Gastroesophageal sphincter (tissue), 4 donors: ENCODE results near the gene ASB13. TPM values are rescaled to one million over a fixed set of nuclear protein-coding genes. Genes with fewer than 3 reads are reported as not detected.

Experiments used
- ATAC-seq: fragments of 150-250 bp; one replicate; pipeline ENCODE4 v1.9.1; 2016; ENCODE audit warnings: mild to moderate bottlenecking, moderate library complexity
- H3K27ac ChIP-seq, 4 donors: fragments of 200-600 bp; sonication (generic) in 3 of 4; 1 replicate in 3 of 4; 2 replicates in 1 of 4; pipeline ENCODE4 v1.5.1; 2016 to 2019
- H3K27me3 ChIP-seq: fragments of 200-600 bp; sonication (generic); one replicate; pipeline ENCODE4 v1.5.1; 2019
- H3K36me3 ChIP-seq, 2 donors: fragments of 200-600 bp; sonication (generic); one replicate each; pipeline ENCODE4 v1.5.1; 2019; ENCODE audit warnings: control low read depth in 1 of 2
- H3K4me1 ChIP-seq, 3 donors: fragments of 200-600 bp; sonication (generic); 1 replicate in 2 of 3; 2 replicates in 1 of 3; pipeline ENCODE4 v1.5.1; 2016 to 2019; ENCODE audit warnings: control low read depth in 2 of 3
- H3K4me3 ChIP-seq, 2 donors: fragments of 200-600 bp; sonication (generic); one replicate each; pipeline ENCODE4 v1.5.1; 2019; ENCODE audit warnings: mild to moderate bottlenecking in 1 of 2, moderate library complexity in 1 of 2
- H3K9me3 ChIP-seq, 3 donors: fragments of 200-600 bp; sonication (generic); one replicate each; pipeline ENCODE4 v1.5.1; 2017 to 2019; ENCODE audit warnings: control low read depth in 2 of 3
- EP300 ChIP-seq: sonication (generic); formaldehyde crosslinking; IDR thresholded peaks from one replicate; pipeline ENCODE4 v1.6.1; 2017; ENCODE audit warnings: antibody characterized with exemption, mild to moderate bottlenecking
- POLR2A ChIP-seq, 2 donors: fragments of 450-650 bp; IDR thresholded peaks; one replicate each; pipeline ENCODE4 v1.6.1; 2017; ENCODE audit warnings: antibody characterized with exemption in 2 of 2, mild to moderate bottlenecking in 2 of 2, moderate library complexity in 1 of 2
- POLR2AphosphoS5 ChIP-seq: sonication (generic); formaldehyde crosslinking; IDR thresholded peaks from one replicate; pipeline ENCODE4 v1.6.1; 2017; ENCODE audit warnings: antibody characterized with exemption
- WGBS, 2 donors: methylation state at CpG; one replicate each; pipeline ENCODE4 v1.1.5; 2018; ENCODE audit warnings: low coverage in 1 of 2; 5-methylcytosine and 5-hydroxymethylcytosine counted together
- total RNA-seq, 4 donors: library from RNA; depleted of rRNA; stranded (reverse); fragments of >200 nt; gene quantifications; one replicate each; pipeline ENCODE4 v1.1.0, GENCODE V29; 2016
- TF ChIP-seq, protein P1 (sequence below), 4 experiments: fragments of 200-600 bp in 2 of 4; fragments of 450-650 bp in 2 of 4; sonication (generic) in 1 of 4; IDR thresholded peaks; one replicate each; pipeline ENCODE4 v1.5.1; 2017 to 2019; ENCODE audit warnings: antibody characterized with exemption in 4 of 4, mild to moderate bottlenecking in 2 of 4, moderate library complexity in 2 of 4

ASB13 gene
- total RNA-seq, 4 donors from 2014 or later, result 17.6 to 39.6 (median 19.0) TPM

- peaks cover 0 to 43% (median 3%) of the 10 kb centered on the region in 3 donors for H3K4me1 ChIP-seq
- ATAC-seq, result no peak
- no peaks in the 10 kb centered on the region for H3K9me3 ChIP-seq
- peaks cover 0 to 52% of the 10 kb centered on the region in 2 donors for H3K36me3 ChIP-seq
- TF ChIP-seq EP300 (no peak), POLR2AphosphoS5 (no peak), POLR2A (IDR thresholded peaks at IDR 0.05) (no peak)
- TF ChIP-seq, protein P1, sequence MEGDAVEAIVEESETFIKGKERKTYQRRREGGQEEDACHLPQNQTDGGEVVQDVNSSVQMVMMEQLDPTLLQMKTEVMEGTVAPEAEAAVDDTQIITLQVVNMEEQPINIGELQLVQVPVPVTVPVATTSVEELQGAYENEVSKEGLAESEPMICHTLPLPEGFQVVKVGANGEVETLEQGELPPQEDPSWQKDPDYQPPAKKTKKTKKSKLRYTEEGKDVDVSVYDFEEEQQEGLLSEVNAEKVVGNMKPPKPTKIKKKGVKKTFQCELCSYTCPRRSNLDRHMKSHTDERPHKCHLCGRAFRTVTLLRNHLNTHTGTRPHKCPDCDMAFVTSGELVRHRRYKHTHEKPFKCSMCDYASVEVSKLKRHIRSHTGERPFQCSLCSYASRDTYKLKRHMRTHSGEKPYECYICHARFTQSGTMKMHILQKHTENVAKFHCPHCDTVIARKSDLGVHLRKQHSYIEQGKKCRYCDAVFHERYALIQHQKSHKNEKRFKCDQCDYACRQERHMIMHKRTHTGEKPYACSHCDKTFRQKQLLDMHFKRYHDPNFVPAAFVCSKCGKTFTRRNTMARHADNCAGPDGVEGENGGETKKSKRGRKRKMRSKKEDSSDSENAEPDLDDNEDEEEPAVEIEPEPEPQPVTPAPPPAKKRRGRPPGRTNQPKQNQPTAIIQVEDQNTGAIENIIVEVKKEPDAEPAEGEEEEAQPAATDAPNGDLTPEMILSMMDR (IDR thresholded peaks at IDR 0.05), result no peak
- no peaks in the 10 kb centered on the region for H3K27me3 ChIP-seq
- 100% methylated on average over 1 of the region's 14 CpGs; no CpG with 5 or more reads in 1 of the 2 donors for WGBS, 2 donors
- no peak overlapping the region for H3K4me3 ChIP-seq
- peak overlapping the region in 3 of 4 donors; percentile 20 to 63 (median 60) for H3K27ac ChIP-seq
Measured at GRCh38 chr10:5652746-5653145, 13.6 kb downstream of the ASB13 start.

GRCh38 chr10:5651388-5651764 lies 15.0 kb downstream of the ASB13 start:
- peaks cover 0 to 61% of the 10 kb centered on the region in 2 donors for H3K36me3 ChIP-seq
- no peak for ATAC-seq
- H3K27ac ChIP-seq, result peak overlapping the region in 3 of 4 donors; percentile 24 to 60 (median 56)
- H3K4me3 ChIP-seq, result no peak overlapping the region
- TF ChIP-seq, protein P1 (IDR thresholded peaks at IDR 0.05), result no peak
- TF ChIP-seq EP300, result no peak
- no peak for TF ChIP-seq POLR2A (IDR thresholded peaks at IDR 0.05)
- no peak for TF ChIP-seq POLR2AphosphoS5
- no peaks in the 10 kb centered on the region for H3K9me3 ChIP-seq
- no peaks in the 10 kb centered on the region for H3K27me3 ChIP-seq
- H3K4me1 ChIP-seq, result peaks cover 0 to 49% (median 3%) of the 10 kb centered on the region in 3 donors
- WGBS, 2 donors, result 90% methylated on average over 9 of the region's 11 CpGs; no CpG with 5 or more reads in 1 of the 2 donors

DNA sequence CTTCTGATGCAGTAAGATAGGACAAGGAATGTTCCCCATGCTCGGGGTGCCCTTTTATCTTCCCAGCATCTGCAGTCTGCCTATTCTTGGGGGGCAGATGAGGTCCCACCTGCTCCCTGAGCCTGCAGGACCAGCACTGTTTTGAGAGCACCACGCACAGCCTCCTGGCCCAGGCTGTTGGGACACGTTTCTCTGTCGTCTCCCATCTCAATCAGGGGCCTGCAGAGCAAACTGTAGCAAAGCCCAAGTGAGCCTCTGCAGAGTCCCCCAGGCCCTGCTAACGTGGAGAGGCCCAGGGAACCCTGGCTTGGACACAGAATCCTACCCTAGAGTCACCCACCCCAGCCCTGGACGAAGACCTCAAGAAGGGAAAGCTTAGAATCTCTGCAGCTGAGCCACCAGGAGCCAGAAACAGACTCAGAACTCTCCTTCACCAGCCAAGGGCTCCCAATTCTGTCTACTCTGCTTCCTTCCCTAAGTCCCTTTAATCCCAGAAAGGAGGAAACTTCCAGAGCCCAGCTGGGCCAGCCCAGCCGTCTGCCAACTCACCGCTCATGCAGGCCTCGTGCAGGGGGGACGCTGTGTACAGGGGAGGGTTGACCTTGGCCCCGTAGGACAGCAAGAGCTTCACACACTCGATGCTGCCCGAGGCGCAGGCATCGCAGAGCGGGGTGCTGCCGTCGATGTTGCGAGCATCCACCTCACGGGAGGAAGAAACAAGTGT lies 15.6 kb downstream of the ASB13 start:
- no peak for ATAC-seq
- Histone ChIP-seq H3K36me3 (peaks cover 0 to 65% of the 10 kb centered on the region in 2 donors), H3K27ac (peak overlapping the region in 3 of 4 donors; percentile 24 to 60 (median 56)), H3K27me3 (no peaks in the 10 kb centered on the region), H3K4me3 (no peak overlapping the region), H3K9me3 (no peaks in the 10 kb centered on the region), H3K4me1 (peaks cover 0 to 55% (median 3%) of the 10 kb centered on the region in 3 donors)
- TF ChIP-seq, protein P1 (IDR thresholded peaks at IDR 0.05), result no peak
- no peak for TF ChIP-seq POLR2AphosphoS5
- 62 to 80% methylated on average over 1 to 5 of the region's 20 CpGs for WGBS, 2 donors

GRCh38 chr10:5649746-5650145 lies 16.6 kb downstream of the ASB13 start:
- Histone ChIP-seq H3K36me3 (peaks cover 0 to 67% of the 10 kb centered on the region in 2 donors), H3K27ac (no peak overlapping the region), H3K4me3 (no peak overlapping the region), H3K27me3 (no peaks in the 10 kb centered on the region), H3K9me3 (no peaks in the 10 kb centered on the region), H3K4me1 (peaks cover 0 to 65% (median 3%) of the 10 kb centered on the region in 3 donors)
- TF ChIP-seq, protein P1 (IDR thresholded peaks at IDR 0.05), result no peak
- TF ChIP-seq EP300 (no peak), POLR2A (IDR thresholded peaks at IDR 0.05) (no peak), POLR2AphosphoS5 (no peak)
- ATAC-seq, result no peak
- WGBS, 2 donors, result 95% methylated on average over 4 to 7 of the region's 11 CpGs
